Middle frontal gyrus (tissue), 1 donor: ENCODE data around the gene RHOJ.

Source experiments
- DNase-seq: peaks from one replicate; pipeline ENCODE4 v3.0.0-alpha.2; 2015; ENCODE audit warnings: low spot score; ENCODE audit errors: extremely low spot score

Gene RHOJ

GRCh38 chr14:63205044-63205575 is 867 bp downstream of the RHOJ start:
- DNase-seq, result no peak

GRCh38 chr14:63205866-63206265 is 1.6 kb downstream of the RHOJ start:
- DNase-seq, result no peak

GRCh38 chr14:63209160-63209559 is 4.9 kb downstream of the RHOJ start:
- no peak for DNase-seq

GRCh38 chr14:63210812-63211211 is 6.6 kb downstream of the RHOJ start:
- DNase-seq, result no peak

- DNase-seq, result no peak
Measured at GRCh38 chr14:63212209-63212608, 8.0 kb downstream of the RHOJ start.

- no peak for DNase-seq
Measured at GRCh38 chr14:63212776-63213500, 8.7 kb downstream of the RHOJ start.

GRCh38 chr14:63214417-63215196 is 10.4 kb downstream of the RHOJ start:
- no peak for DNase-seq

GRCh38 chr14:63220526-63220925 is 16.3 kb downstream of the RHOJ start:
- no peak for DNase-seq

- DNase-seq, result no peak
Measured at GRCh38 chr14:63223596-63223995, 19.4 kb downstream of the RHOJ start.

GRCh38 chr14:63224196-63224595 is 20.0 kb downstream of the RHOJ start:
- DNase-seq, result no peak

GRCh38 chr14:63228217-63228616 is 24.0 kb downstream of the RHOJ start:
- no peak for DNase-seq

- DNase-seq, result no peak
Measured at GRCh38 chr14:63229330-63230059, 25.3 kb downstream of the RHOJ start.

GRCh38 chr14:63231766-63232165 is 27.5 kb downstream of the RHOJ start:
- no peak for DNase-seq

GRCh38 chr14:63237791-63238190 is 33.5 kb downstream of the RHOJ start:
- DNase-seq, result no peak

GRCh38 chr14:63240221-63240620 is 36.0 kb downstream of the RHOJ start:
- no peak for DNase-seq

- no peak for DNase-seq
Measured at GRCh38 chr14:63241096-63241495, 36.9 kb downstream of the RHOJ start.

- DNase-seq, result no peak
Measured at GRCh38 chr14:63243646-63244045, 39.4 kb downstream of the RHOJ start.

- no peak for DNase-seq
Measured at GRCh38 chr14:63245893-63246292, 41.6 kb downstream of the RHOJ start.

GRCh38 chr14:63248211-63248610 is 44.0 kb downstream of the RHOJ start:
- DNase-seq, result no peak

- no peak for DNase-seq
Measured at GRCh38 chr14:63249092-63249491, 44.8 kb downstream of the RHOJ start.

GRCh38 chr14:63257299-63257698 is 53.1 kb downstream of the RHOJ start:
- DNase-seq, result no peak

- DNase-seq, result no peak
Measured at GRCh38 chr14:63262446-63262845, 58.2 kb downstream of the RHOJ start.
